MM.1S (cell line): ENCODE data around the gene ASB10.

Experiments
- DNase-seq: peaks from one replicate; pipeline ENCODE4 v3.0.0-alpha.2; 2015
- H2AFZ ChIP-seq: fragments of 300-600 bp; sonication (generic); 2 replicates; pipeline ENCODE4 v1.6.0; 2016; ENCODE audit warnings: antibody characterized with exemption, low read length
- H3F3A ChIP-seq: fragments of 300-600 bp; sonication (generic); 2 replicates; pipeline ENCODE4 v1.6.1; 2016; ENCODE audit warnings: mild to moderate bottlenecking, antibody characterized with exemption, low read length, moderate library complexity, mixed read lengths; ENCODE audit not compliant: insufficient read depth
- H3K27ac ChIP-seq: fragments of 300-600 bp; sonication (generic); 2 replicates; pipeline ENCODE4 v1.5.1; 2016; ENCODE audit warnings: mild to moderate bottlenecking, low read length
- H3K27me3 ChIP-seq: fragments of 300-600 bp; sonication (generic); replicated peaks from 2 replicates; pipeline ENCODE4 v1.6.0; 2016; ENCODE audit warnings: low read length; ENCODE audit not compliant: insufficient read depth
- H3K36me3 ChIP-seq: fragments of 300-600 bp; sonication (generic); replicated peaks from 2 replicates; pipeline ENCODE4 v1.6.1; 2016; ENCODE audit warnings: mild to moderate bottlenecking, low read length, mixed read lengths; ENCODE audit not compliant: insufficient read depth
- H3K4me1 ChIP-seq: fragments of 300-600 bp; sonication (generic); 2 replicates; pipeline ENCODE4 v1.6.1; 2016; ENCODE audit warnings: low read length, mixed read lengths
- H3K4me2 ChIP-seq: fragments of 300-600 bp; sonication (generic); 2 replicates; pipeline ENCODE4 v1.6.0; 2016; ENCODE audit warnings: low read depth, low read length
- H3K4me3 ChIP-seq: fragments of 300-600 bp; sonication (generic); 2 replicates; pipeline ENCODE4 v1.5.1; 2016; ENCODE audit warnings: low read length, mixed read lengths
- H3K79me2 ChIP-seq: fragments of 300-600 bp; sonication (generic); 2 replicates; pipeline ENCODE4 v1.6.1; 2016; ENCODE audit warnings: mixed run types, low read length, mixed read lengths
- H3K9ac ChIP-seq: fragments of 300-600 bp; sonication (generic); 2 replicates; pipeline ENCODE4 v1.6.1; 2016; ENCODE audit warnings: low read length, mixed read lengths
- H3K9me2 ChIP-seq: fragments of 300-600 bp; sonication (generic); replicated peaks from 2 replicates; pipeline ENCODE4 v1.6.1; 2016; ENCODE audit warnings: mild to moderate bottlenecking, low read length, mixed read lengths; ENCODE audit not compliant: insufficient read depth
- H3K9me3 ChIP-seq: fragments of 300-600 bp; sonication (generic); replicated peaks from 2 replicates; pipeline ENCODE4 v1.6.1; 2016; ENCODE audit warnings: mild to moderate bottlenecking, low read length, mixed read lengths; ENCODE audit not compliant: insufficient read depth
- H4K20me1 ChIP-seq: fragments of 300-600 bp; sonication (generic); 2 replicates; pipeline ENCODE4 v1.6.1; 2016; ENCODE audit warnings: mild to moderate bottlenecking, low read length, moderate library complexity, mixed read lengths; ENCODE audit not compliant: insufficient read depth
- EZH2 ChIP-seq: fragments of 300-600 bp; sonication (generic); optimal IDR thresholded peaks from 2 replicates; pipeline ENCODE3; 2017; ENCODE audit warnings: low read depth, mild to moderate bottlenecking, antibody characterized with exemption, low read length, mixed read lengths
- EZH2phosphoT487 ChIP-seq: fragments of 300-600 bp; sonication (generic); IDR thresholded peaks from 2 replicates; pipeline ENCODE4 v1.6.1; 2018; ENCODE audit warnings: antibody characterized with exemption, low read length
- TF ChIP-seq, protein P1 (sequence below): fragments of 300-600 bp; sonication (generic); IDR thresholded peaks from 2 replicates; pipeline ENCODE4 v1.5.1; 2016; ENCODE audit warnings: antibody characterized with exemption, low read length, mixed read lengths

The ASB10 gene

DNA sequence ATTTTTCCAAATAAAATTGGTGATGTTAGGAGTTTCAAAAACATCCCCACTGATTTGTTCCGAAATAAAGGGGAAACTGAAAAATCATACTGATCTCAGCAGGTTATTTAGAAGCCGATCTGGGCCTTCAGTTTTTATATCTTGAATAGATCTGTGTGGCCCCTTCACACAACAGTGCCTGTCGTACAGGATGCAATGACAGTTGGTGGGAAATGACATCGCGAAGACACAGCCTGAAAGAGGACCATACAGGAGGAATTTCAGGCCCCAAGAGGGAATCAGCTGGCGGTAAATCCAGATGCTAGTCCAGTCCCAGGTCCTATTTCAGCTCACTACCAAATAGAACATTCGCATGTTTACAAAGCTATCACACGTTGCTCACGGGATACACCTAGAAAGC, 20.3 kb upstream of the ASB10 start:
- Histone ChIP-seq H3K9me2 (no peaks in the 10 kb centered on the region), H4K20me1 (no peaks in the 10 kb centered on the region), H3K4me3 (no peak overlapping the region), H3K4me2 (no peak overlapping the region), H3K9ac (no peak overlapping the region), H3K4me1 (no peaks in the 10 kb centered on the region), H3F3A (no peaks in the 10 kb centered on the region), H3K27me3 (peaks cover 52% of the 10 kb centered on the region), H3K27ac (no peak overlapping the region), H2AFZ (no peak overlapping the region), H3K36me3 (no peaks in the 10 kb centered on the region), H3K9me3 (no peaks in the 10 kb centered on the region), H3K79me2 (no peaks in the 10 kb centered on the region)
- no peak for DNase-seq
- TF ChIP-seq EZH2 (no peak), EZH2phosphoT487 (no peak)
- TF ChIP-seq, protein P1, sequence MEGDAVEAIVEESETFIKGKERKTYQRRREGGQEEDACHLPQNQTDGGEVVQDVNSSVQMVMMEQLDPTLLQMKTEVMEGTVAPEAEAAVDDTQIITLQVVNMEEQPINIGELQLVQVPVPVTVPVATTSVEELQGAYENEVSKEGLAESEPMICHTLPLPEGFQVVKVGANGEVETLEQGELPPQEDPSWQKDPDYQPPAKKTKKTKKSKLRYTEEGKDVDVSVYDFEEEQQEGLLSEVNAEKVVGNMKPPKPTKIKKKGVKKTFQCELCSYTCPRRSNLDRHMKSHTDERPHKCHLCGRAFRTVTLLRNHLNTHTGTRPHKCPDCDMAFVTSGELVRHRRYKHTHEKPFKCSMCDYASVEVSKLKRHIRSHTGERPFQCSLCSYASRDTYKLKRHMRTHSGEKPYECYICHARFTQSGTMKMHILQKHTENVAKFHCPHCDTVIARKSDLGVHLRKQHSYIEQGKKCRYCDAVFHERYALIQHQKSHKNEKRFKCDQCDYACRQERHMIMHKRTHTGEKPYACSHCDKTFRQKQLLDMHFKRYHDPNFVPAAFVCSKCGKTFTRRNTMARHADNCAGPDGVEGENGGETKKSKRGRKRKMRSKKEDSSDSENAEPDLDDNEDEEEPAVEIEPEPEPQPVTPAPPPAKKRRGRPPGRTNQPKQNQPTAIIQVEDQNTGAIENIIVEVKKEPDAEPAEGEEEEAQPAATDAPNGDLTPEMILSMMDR, result no peak

DNA sequence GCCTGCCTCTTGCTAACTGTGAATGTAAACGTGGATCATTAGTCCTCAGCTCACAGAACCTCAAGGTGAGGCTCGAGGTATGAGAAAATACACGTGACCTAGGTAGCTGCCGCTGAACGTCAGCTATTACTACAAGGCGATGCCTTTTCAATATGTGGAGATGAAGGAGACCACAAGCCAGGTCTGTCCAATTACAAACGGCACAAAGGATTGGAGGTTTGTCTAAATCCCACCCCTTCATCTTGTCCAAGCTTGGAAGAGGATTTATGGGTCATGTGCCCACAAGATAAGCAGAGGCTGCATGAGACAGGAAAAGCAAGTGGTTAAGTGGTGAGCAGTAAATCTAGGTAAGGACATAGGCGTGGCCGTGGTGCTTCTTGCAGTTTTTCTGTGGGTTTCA, 19.9 kb upstream of the ASB10 start:
- Histone ChIP-seq H3K27ac (no peak overlapping the region), H2AFZ (no peak overlapping the region), H3K27me3 (peaks cover 56% of the 10 kb centered on the region), H3K4me1 (no peaks in the 10 kb centered on the region), H3F3A (no peaks in the 10 kb centered on the region), H3K79me2 (no peaks in the 10 kb centered on the region), H3K9ac (no peak overlapping the region), H4K20me1 (no peaks in the 10 kb centered on the region), H3K9me3 (no peaks in the 10 kb centered on the region), H3K36me3 (no peaks in the 10 kb centered on the region), H3K4me3 (no peak overlapping the region), H3K4me2 (no peak overlapping the region), H3K9me2 (no peaks in the 10 kb centered on the region)
- no peak for DNase-seq
- TF ChIP-seq, protein P1, result no peak
- TF ChIP-seq EZH2, result no peak
- no peak for TF ChIP-seq EZH2phosphoT487

DNA sequence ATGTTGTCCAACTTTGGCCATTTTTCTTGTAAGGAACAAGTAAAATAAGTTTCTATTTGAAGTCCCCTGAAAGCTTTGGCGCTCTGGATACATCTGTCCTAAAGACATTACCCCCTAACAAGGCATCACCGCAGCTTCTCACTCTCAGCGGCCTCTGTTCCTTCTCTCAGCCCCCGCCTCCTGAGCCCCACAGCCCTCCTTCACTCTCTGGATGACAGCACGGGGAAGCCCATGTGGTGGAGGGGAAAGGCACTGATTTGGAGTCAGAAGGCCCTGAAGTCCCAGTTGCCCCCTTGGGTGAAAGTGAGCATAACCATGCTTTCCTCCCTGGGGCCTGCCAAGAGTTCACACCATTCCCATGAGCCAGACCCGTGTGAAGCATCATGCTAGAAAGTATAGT, 18.7 kb upstream of the ASB10 start:
- Histone ChIP-seq H4K20me1 (no peaks in the 10 kb centered on the region), H3F3A (no peaks in the 10 kb centered on the region), H3K4me1 (no peaks in the 10 kb centered on the region), H3K4me3 (no peak overlapping the region), H3K27me3 (peaks cover 68% of the 10 kb centered on the region), H3K36me3 (no peaks in the 10 kb centered on the region), H3K27ac (no peak overlapping the region), H3K9me3 (no peaks in the 10 kb centered on the region), H3K9ac (no peak overlapping the region), H2AFZ (no peak overlapping the region), H3K79me2 (no peaks in the 10 kb centered on the region), H3K4me2 (no peak overlapping the region), H3K9me2 (no peaks in the 10 kb centered on the region)
- TF ChIP-seq EZH2, result no peak
- TF ChIP-seq, protein P1, result no peak
- TF ChIP-seq EZH2phosphoT487, result no peak
- no peak for DNase-seq
